ENCODE results near the gene PI4KA.
"Not testable (repeated sequence)": the region's sequence is repeated elsewhere in the genome, so short reads cannot be mapped to it uniquely, and the experiment has no call there.

- not testable (repeated sequence) for TF ChIP-seq CTCF, MYC (IDR thresholded peaks at IDR 0.05; ENCODE audit: low read depth, low read length)
Measured at GRCh38 chr22:20692926-20693325, 165.7 kb downstream of the PI4KA start.

Measured in NB4 (cell line).